NCI-H2196 treated with DMSO at 0.1 percent for 48 hours (cell line): ENCODE measurements around the gene ANKRD6.

Experiments used
- DNase-seq: peaks from one replicate; lab custom pipeline; 2025; ENCODE audit not compliant: unreplicated experiment; lab: John Stamatoyannopoulos, UW

ANKRD6 gene

DNA sequence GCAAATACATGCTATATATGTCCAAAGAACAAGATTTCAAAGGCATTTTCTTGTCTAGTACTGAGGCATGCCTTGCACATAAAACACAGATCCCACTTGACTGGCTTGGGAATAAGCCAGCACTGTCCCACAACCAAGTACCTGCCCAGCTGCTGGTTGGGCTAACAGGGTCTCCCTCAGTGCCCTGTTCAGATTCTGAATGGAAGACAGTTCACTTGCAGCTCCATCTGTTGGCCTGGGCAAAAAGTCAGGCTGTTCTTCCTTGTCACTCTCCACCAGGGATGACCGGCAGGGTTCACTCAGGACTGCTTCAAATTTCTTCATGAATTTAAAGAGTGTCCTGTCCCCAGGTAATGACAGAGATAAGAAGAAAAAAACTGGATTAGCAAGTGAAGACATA lies 250.0 kb downstream of the ANKRD6 start:
- no peak for DNase-seq
